IMR-90 (cell line): Measurements from ENCODE around the gene TMEM145. TPM values are rescaled to one million over a fixed set of nuclear protein-coding genes. Genes with fewer than 3 reads are reported as not detected.

Experiments
- ATAC-seq: fragments of 200-7000 bp; cut with Tn5 transposase; 2 replicates; pipeline ENCODE4 v1.9.1; 2020; ENCODE audit warnings: low read depth, mild to moderate bottlenecking, moderate library complexity
- BruUV-seq: library from RNA; stranded (reverse); fragments of 400-500 nt; replicated peaks from 2 replicates; lab custom pipeline; 2021; lab: Mats Ljungman, UMichigan
- CTCF ChIA-PET: fragments of 300-600 bp; formaldehyde crosslinking; extraction: SDS; loops from one replicate; lab custom pipeline; 2021; ENCODE audit warnings: antibody characterized with exemption; lab: Yijun Ruan, JAX
- POLR2A ChIA-PET: fragments of 300-600 bp; sonication (Branson Sonifier 250); formaldehyde crosslinking; loops from one replicate; lab custom pipeline; 2022; ENCODE audit warnings: antibody characterized with exemption; ENCODE audit not compliant: unreplicated experiment; lab: Charles Lee
- DNase-seq: peaks from one replicate; pipeline ENCODE4 v3.0.0; 2013
- H2AFZ ChIP-seq: replicated peaks from 2 replicates; pipeline ENCODE3; 2013; ENCODE audit warnings: low read length, mild to moderate bottlenecking; ENCODE audit not compliant: poor library complexity
- H2AK5ac ChIP-seq: 2 replicates; pipeline ENCODE4 v1.6.1; 2013; ENCODE audit warnings: low read depth, low read length, inconsistent platforms
- H2AK9ac ChIP-seq: replicated peaks from 2 replicates; pipeline ENCODE3; 2013; ENCODE audit warnings: mild to moderate bottlenecking, low read depth, low read length, moderate library complexity; ENCODE audit not compliant: poor library complexity
- H2BK120ac ChIP-seq: 2 replicates; pipeline ENCODE4 v1.6.1; 2013; ENCODE audit warnings: low read depth, low read length, inconsistent platforms
- H2BK15ac ChIP-seq: 3 replicates; pipeline ENCODE4 v1.6.1; 2013; ENCODE audit warnings: low read depth, low read length, inconsistent platforms
- H2BK20ac ChIP-seq: 2 replicates; pipeline ENCODE4 v1.6.1; 2013; ENCODE audit warnings: low read depth, mild to moderate bottlenecking, inconsistent platforms, low read length, moderate library complexity
- H2BK5ac ChIP-seq: 2 replicates; pipeline ENCODE4 v1.6.1; 2013; ENCODE audit warnings: mild to moderate bottlenecking, low read depth, low read length, inconsistent platforms; ENCODE audit not compliant: poor library complexity, severe bottlenecking
- H3K14ac ChIP-seq: replicated peaks from 2 replicates; pipeline ENCODE4 v1.6.1; 2013; ENCODE audit warnings: low read depth, low read length, inconsistent platforms
- H3K18ac ChIP-seq: 2 replicates; pipeline ENCODE4 v1.6.1; 2013; ENCODE audit warnings: low read depth, low read length, control low read depth
- H3K23ac ChIP-seq: 2 replicates; pipeline ENCODE4 v1.6.1; 2013; ENCODE audit warnings: low read depth, low read length, inconsistent platforms
- H3K27ac ChIP-seq: 2 replicates; pipeline ENCODE4 v1.5.1; 2013; ENCODE audit warnings: mild to moderate bottlenecking, control low read depth, low read length; ENCODE audit not compliant: insufficient read depth
- H3K27me3 ChIP-seq: 2 replicates; pipeline ENCODE4 v1.6.1; 2013; ENCODE audit warnings: low read length; ENCODE audit not compliant: control insufficient read depth, insufficient read depth
- H3K36me3 ChIP-seq: 2 replicates; pipeline ENCODE4 v1.6.1; 2013; ENCODE audit warnings: low read length, mixed read lengths; ENCODE audit not compliant: control insufficient read depth, insufficient read depth
- H3K4ac ChIP-seq: 2 replicates; pipeline ENCODE4 v1.6.1; 2013; ENCODE audit warnings: low read depth, low read length, inconsistent platforms
- H3K4me1 ChIP-seq: 2 replicates; pipeline ENCODE4 v1.6.1; 2013; ENCODE audit warnings: low read length, mixed read lengths; ENCODE audit not compliant: control insufficient read depth, insufficient read depth
- H3K4me2 ChIP-seq: 2 replicates; pipeline ENCODE4 v1.6.1; 2013; ENCODE audit warnings: low read depth, mild to moderate bottlenecking, control low read depth, low read length, moderate library complexity
- H3K4me3 ChIP-seq: 2 replicates; pipeline ENCODE4 v1.5.1; 2013; ENCODE audit warnings: low read depth, mild to moderate bottlenecking, control low read depth, low read length, moderate library complexity; ENCODE audit not compliant: insufficient read depth
- H3K56ac ChIP-seq: 2 replicates; pipeline ENCODE4 v1.6.1; 2013; ENCODE audit warnings: low read length, inconsistent platforms; ENCODE audit not compliant: insufficient read depth; ENCODE audit errors: extremely low read depth
- H3K79me1 ChIP-seq, 2 experiments: 2 replicates each; pipeline ENCODE4 v1.6.1; 2013; ENCODE audit warnings: low read length in 2 of 2, inconsistent platforms in 1 of 2, low read depth in 1 of 2
- H3K9ac ChIP-seq: 2 replicates; pipeline ENCODE4 v1.6.1; 2013; ENCODE audit warnings: low read depth, low read length, control low read depth
- H3K9me1 ChIP-seq: 2 replicates; pipeline ENCODE4 v1.6.1; 2013; ENCODE audit warnings: low read length, inconsistent platforms; ENCODE audit not compliant: insufficient read depth
- H3K9me3 ChIP-seq: 2 replicates; pipeline ENCODE4 v1.6.1; 2013; ENCODE audit warnings: low read length; ENCODE audit not compliant: control insufficient read depth, insufficient read depth
- H4K20me1 ChIP-seq: 2 replicates; pipeline ENCODE4 v1.6.1; 2013; ENCODE audit warnings: low read length, inconsistent platforms; ENCODE audit not compliant: insufficient read depth
- H4K5ac ChIP-seq: 2 replicates; pipeline ENCODE4 v1.6.1; 2013; ENCODE audit warnings: mild to moderate bottlenecking, low read depth, low read length, control low read depth
- H4K8ac ChIP-seq, 2 experiments: 2 replicates each; pipeline ENCODE4 v1.6.1; 2013; ENCODE audit warnings: low read depth in 2 of 2, low read length in 2 of 2, control low read depth in 1 of 2, inconsistent platforms in 1 of 2
- H4K91ac ChIP-seq: 2 replicates; pipeline ENCODE4 v1.6.1; 2013; ENCODE audit warnings: low read depth, low read length, inconsistent platforms; ENCODE audit not compliant: insufficient read depth
- BHLHE40 ChIP-seq: fragments of 150-350 bp; IDR thresholded peaks from 2 replicates; pipeline ENCODE4 v1.6.1; 2016; ENCODE audit warnings: mild to moderate bottlenecking, low read depth, low read length
- CEBPB ChIP-seq: IDR thresholded peaks from 2 replicates; pipeline ENCODE4 v1.6.1; 2012; ENCODE audit warnings: low read depth, low read length, improper control_type of control experiment
- CHD1 ChIP-seq: IDR thresholded peaks from 2 replicates; pipeline ENCODE4 v1.6.1; 2012; ENCODE audit warnings: low read depth, low read length, improper control_type of control experiment
- FOS ChIP-seq: fragments of 150-350 bp; IDR thresholded peaks from 2 replicates; pipeline ENCODE4 v1.6.1; 2016; ENCODE audit warnings: low read depth, low read length
- MAFK ChIP-seq: IDR thresholded peaks from 2 replicates; pipeline ENCODE4 v1.6.1; 2012; ENCODE audit warnings: low read depth, low read length, improper control_type of control experiment
- MAZ ChIP-seq: IDR thresholded peaks from 2 replicates; pipeline ENCODE4 v1.6.1; 2012; ENCODE audit warnings: low read depth, mild to moderate bottlenecking, low read length, improper control_type of control experiment, moderate library complexity, borderline replicate concordance
- MXI1 ChIP-seq: IDR thresholded peaks from 2 replicates; pipeline ENCODE4 v1.6.1; 2012; ENCODE audit warnings: low read depth, mild to moderate bottlenecking, low read length, moderate library complexity, borderline replicate concordance
- NFE2L2 ChIP-seq: fragments of 150-350 bp; IDR thresholded peaks from 2 replicates; pipeline ENCODE4 v1.6.1; 2016; ENCODE audit warnings: low read depth, mild to moderate bottlenecking, low read length
- POLR2A ChIP-seq: IDR thresholded peaks from 2 replicates; pipeline ENCODE4 v1.6.1; 2012; ENCODE audit warnings: mild to moderate bottlenecking, low read depth, low read length
- RCOR1 ChIP-seq: IDR thresholded peaks from 2 replicates; pipeline ENCODE4 v1.6.1; 2012; ENCODE audit warnings: mild to moderate bottlenecking, low read length, improper control_type of control experiment; ENCODE audit not compliant: insufficient replicate concordance
- RFX5 ChIP-seq: IDR thresholded peaks from 2 replicates; pipeline ENCODE4 v1.8.0; 2012; ENCODE audit warnings: low read depth, mild to moderate bottlenecking, low read length, moderate library complexity
- SMC3 ChIP-seq: fragments of 150-350 bp; IDR thresholded peaks from 2 replicates; pipeline ENCODE4 v1.6.1; 2016; ENCODE audit warnings: low read depth, mild to moderate bottlenecking, antibody characterized with exemption, low read length, moderate library complexity
- WGBS, 2 experiments: methylation state at CpG; one replicate each; pipeline versions ENCODE4 v1.1.5 to v1.1.7; 2013; ENCODE audit warnings: missing lambda C conversion rate in 2 of 2; ENCODE audit not compliant: insufficient read length in 1 of 2; ENCODE audit errors: extremely low coverage in 2 of 2; 5-methylcytosine and 5-hydroxymethylcytosine counted together
- dilution Hi-C: fragments of 300-500 bp; cut with HindIII; formaldehyde crosslinking; loops from one replicate; pipeline ENCODE4 v1.14.3; 2018; ENCODE audit warnings: low sequenced_read_pairs; ENCODE audit not compliant: unreplicated experiment
- in situ Hi-C: fragments of 300-500 bp; cut with MboI; formaldehyde crosslinking; loops from 3 replicates; pipeline ENCODE4 v1.14.3; 2019; ENCODE audit warnings: low sequenced_read_pairs, inconsistent platforms, mixed read lengths
- intact Hi-C: fragments of 100-400 bp; cut with micrococcal nuclease; formaldehyde crosslinking; loops from 2 replicates; pipeline ENCODE4 v1.10.0; 2022
- polyA plus RNA-seq, 3 experiments: library from polyadenylated mRNA; depleted of rRNA; stranded (reverse); fragments of >200 nt; gene quantifications; 2 replicates each; pipeline ENCODE4 v1.2.3, GENCODE V29; 2012; ENCODE audit warnings: low replicate concordance in 1 of 3
- total RNA-seq: library from RNA; depleted of rRNA; stranded (reverse); fragments of >200 nt; gene quantifications from 2 replicates; pipeline ENCODE4 v1.2.3, GENCODE V29; 2012
- TF ChIP-seq, protein P1 (sequence below): fragments of 150-350 bp; IDR thresholded peaks from 2 replicates; pipeline ENCODE4 v1.6.1; 2017; ENCODE audit warnings: mild to moderate bottlenecking, antibody characterized with exemption, low read length, low read depth

TMEM145 gene
- total and polyA plus RNA-seq, 2 of the 4 experiments (the other 2 are of a cell fraction), result under 0.01 to 0.41 TPM

DNA sequence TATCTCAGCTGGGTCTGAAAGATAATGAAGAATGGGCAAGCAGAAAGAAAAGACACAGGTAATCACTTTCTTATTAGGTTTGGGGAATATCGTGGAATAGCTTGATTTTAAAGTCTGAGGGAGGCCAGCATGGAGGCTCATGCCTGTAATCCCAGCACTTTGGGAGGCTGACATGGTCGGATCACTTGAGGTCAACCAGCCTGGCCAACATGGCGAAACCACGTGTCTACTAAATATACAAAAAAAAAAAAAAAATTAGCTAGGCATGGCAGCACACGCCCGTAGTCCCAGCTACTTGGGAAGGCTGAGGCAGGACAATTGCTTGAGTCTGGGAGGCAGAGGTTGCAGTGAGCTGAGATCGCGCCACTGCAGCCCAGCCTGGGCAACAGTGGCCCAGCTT, 9.2 kb upstream of the TMEM145 start:
- Histone ChIP-seq H3K4ac (no peak overlapping the region), H3K9ac (no peak overlapping the region), H3K23ac (no peak overlapping the region), H2BK15ac (0 out of 3 replicates have a peak overlapping the region, but pooled peaks have one; percentile 37), H3K56ac (no peak overlapping the region), H3K27ac (no peak overlapping the region), H2BK20ac (no peak overlapping the region), H4K20me1 (no peaks in the 10 kb centered on the region), H3K9me3 (no peaks in the 10 kb centered on the region), H3K4me3 (no peak overlapping the region), H4K5ac (no peak overlapping the region), H2AFZ (no peak overlapping the region), H3K18ac (no peak overlapping the region), H3K14ac (no peak overlapping the region), H3K36me3 (0 out of 2 replicates have a peak, but pooled peaks cover 1% of the 10 kb centered on the region), H2AK9ac (no peak overlapping the region), H2BK5ac (no peak overlapping the region), H3K9me1 (peaks cover 10% of the 10 kb centered on the region; the same call in 1 of the 2 replicates), H3K4me2 (no peak overlapping the region), H2AK5ac (no peak overlapping the region), H4K91ac (no peak overlapping the region), H4K8ac (no peak overlapping the region), H3K79me1 (peaks cover 3 to 25% of the 10 kb centered on the region in 2 experiments; a peak in 2 of 4 replicates), H3K27me3 (no peaks in the 10 kb centered on the region), H3K4me1 (peaks cover 7% of the 10 kb centered on the region), H2BK120ac (no peak overlapping the region)
- CTCF ChIA-PET, result no interaction called here
- TF ChIP-seq POLR2A (no peak), CEBPB (no peak), MXI1 (no peak), MAFK (no peak), BHLHE40 (no peak), FOS (no peak), RCOR1 (no peak), SMC3 (no peak), CHD1 (no peak), NFE2L2 (no peak), MAZ (no peak), RFX5 (no peak)
- TF ChIP-seq, protein P1, sequence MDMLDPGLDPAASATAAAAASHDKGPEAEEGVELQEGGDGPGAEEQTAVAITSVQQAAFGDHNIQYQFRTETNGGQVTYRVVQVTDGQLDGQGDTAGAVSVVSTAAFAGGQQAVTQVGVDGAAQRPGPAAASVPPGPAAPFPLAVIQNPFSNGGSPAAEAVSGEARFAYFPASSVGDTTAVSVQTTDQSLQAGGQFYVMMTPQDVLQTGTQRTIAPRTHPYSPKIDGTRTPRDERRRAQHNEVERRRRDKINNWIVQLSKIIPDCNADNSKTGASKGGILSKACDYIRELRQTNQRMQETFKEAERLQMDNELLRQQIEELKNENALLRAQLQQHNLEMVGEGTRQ, result no peak
- POLR2A ChIA-PET, result no interaction called here
- no TSS peak for BruUV-seq
- ATAC-seq (no peak), DNase-seq (no peak)
- intact Hi-C loops, result no loop called here
- in situ Hi-C loops, result no loop called here
- dilution Hi-C loops, result no loop called here
- WGBS, 2 experiments, result 80% methylated on average over 2 of the region's 8 CpGs; no CpG with 5 or more reads in 1 of the 2 experiments
